A673 (cell line): ENCODE results near the gene YTHDC2.

Source experiments
- EZH2 ChIP-seq: fragments of 200-600 bp; sonication (generic); IDR thresholded peaks from 2 replicates; pipeline ENCODE4 v1.6.1; 2017; ENCODE audit warnings: borderline replicate concordance, low read depth, mild to moderate bottlenecking, mixed read lengths, antibody characterized with exemption, low read length; ENCODE audit not compliant: poor library complexity, severe bottlenecking
- TF ChIP-seq, protein P1 (sequence below): fragments of 300-800, 200-600 bp; sonication (generic); conservative IDR thresholded peaks from 2 replicates; pipeline ENCODE4 v1.5.1; 2017; ENCODE audit warnings: low read depth, mild to moderate bottlenecking, antibody characterized with exemption, low read length, moderate library complexity, mixed read lengths

DNA sequence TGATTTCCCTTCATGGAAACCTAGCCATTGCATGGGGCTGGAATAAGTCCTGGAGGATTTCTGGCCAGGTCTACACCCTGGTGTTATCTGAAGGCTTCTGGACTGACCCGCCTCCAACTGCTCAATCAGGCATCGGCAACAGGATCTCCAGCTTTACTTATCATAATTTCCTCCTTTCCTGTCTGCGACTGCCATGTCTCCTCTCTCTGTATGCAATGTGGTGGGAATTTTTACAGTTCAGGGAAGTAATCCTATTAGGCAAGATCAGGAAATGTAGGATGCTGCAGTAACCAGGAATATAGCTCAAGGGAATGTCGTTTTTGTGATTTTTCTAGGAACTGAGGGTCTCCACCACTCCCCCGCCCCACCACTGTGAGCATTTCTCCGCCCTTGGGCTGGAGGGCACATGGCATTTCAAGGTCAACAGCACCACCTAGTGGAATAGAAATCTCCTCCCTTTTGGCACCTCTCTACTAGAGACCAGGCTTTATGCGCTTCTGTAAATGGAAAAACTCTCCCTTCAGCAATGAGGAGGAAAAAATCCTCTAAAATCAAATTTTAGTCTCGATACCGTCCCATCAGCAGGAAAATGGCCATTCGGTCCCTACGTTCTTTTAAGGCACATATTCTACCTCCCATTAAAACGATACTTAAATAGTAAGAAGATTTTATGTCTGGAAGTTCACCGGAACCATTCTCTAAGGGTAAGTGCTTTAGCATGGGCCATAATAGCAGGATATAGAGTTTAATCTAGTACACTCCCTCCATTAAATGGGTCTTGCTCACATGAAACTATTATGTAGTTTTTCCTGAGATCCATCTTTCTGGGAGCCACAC is 93.0 kb downstream of the YTHDC2 start:
- TF ChIP-seq, protein P1, sequence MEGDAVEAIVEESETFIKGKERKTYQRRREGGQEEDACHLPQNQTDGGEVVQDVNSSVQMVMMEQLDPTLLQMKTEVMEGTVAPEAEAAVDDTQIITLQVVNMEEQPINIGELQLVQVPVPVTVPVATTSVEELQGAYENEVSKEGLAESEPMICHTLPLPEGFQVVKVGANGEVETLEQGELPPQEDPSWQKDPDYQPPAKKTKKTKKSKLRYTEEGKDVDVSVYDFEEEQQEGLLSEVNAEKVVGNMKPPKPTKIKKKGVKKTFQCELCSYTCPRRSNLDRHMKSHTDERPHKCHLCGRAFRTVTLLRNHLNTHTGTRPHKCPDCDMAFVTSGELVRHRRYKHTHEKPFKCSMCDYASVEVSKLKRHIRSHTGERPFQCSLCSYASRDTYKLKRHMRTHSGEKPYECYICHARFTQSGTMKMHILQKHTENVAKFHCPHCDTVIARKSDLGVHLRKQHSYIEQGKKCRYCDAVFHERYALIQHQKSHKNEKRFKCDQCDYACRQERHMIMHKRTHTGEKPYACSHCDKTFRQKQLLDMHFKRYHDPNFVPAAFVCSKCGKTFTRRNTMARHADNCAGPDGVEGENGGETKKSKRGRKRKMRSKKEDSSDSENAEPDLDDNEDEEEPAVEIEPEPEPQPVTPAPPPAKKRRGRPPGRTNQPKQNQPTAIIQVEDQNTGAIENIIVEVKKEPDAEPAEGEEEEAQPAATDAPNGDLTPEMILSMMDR, result peak; percentile 80
- TF ChIP-seq EZH2, result no peak
